Heart left ventricle (tissue), 16 donors: ENCODE measurements around the gene ELAVL3. TPM values are rescaled to one million over a fixed set of nuclear protein-coding genes. Genes with fewer than 3 reads are reported as not detected.
A peak's percentile ranks its signal among the peaks of the same experiment; 100 is the strongest.

Experiments
- ATAC-seq, 4 donors: fragments of 200-7000 bp; cut with Tn5 transposase; one replicate each; pipeline ENCODE4 v1.9.1; 2020 to 2022; ENCODE audit warnings: moderate library complexity in 4 of 4, mild to moderate bottlenecking in 3 of 4, moderate number of reproducible peaks in 1 of 4
- DNase-seq, 5 donors: peaks; one replicate each; pipeline ENCODE4 v3.0.0-alpha.2; 2020
- H3K27ac ChIP-seq, 12 donors: fragments of 200-600 bp; sonication (generic) in 4 of 12; one replicate each; pipeline versions ENCODE4 v1.5.0 to v1.8.0; 2016 to 2022; ENCODE audit warnings: mild to moderate bottlenecking in 2 of 12
- H3K27me3 ChIP-seq, 9 donors: fragments of 200-600 bp; sonication (generic) in 2 of 9; one replicate each; pipeline versions ENCODE4 v1.5.1 to v1.8.0; 2016 to 2022; ENCODE audit warnings: mild to moderate bottlenecking in 3 of 9
- H3K36me3 ChIP-seq, 9 donors: fragments of 200-600 bp; sonication (generic) in 2 of 9; one replicate each; pipeline versions ENCODE4 v1.5.0 to v1.8.0; 2018 to 2022; ENCODE audit warnings: mild to moderate bottlenecking in 2 of 9
- H3K4me1 ChIP-seq, 12 donors: fragments of 200-600 bp; sonication (generic) in 4 of 12; one replicate each; pipeline versions ENCODE4 v1.5.0 to v1.8.0; 2016 to 2022; ENCODE audit warnings: mild to moderate bottlenecking in 3 of 12
- H3K4me3 ChIP-seq, 12 donors: fragments of 200-600 bp; sonication (generic) in 4 of 12; one replicate each; pipeline versions ENCODE4 v1.5.0 to v1.8.0; 2017 to 2022; ENCODE audit warnings: mild to moderate bottlenecking in 9 of 12, moderate library complexity in 4 of 12
- H3K9me3 ChIP-seq, 12 donors: fragments of 200-600 bp; sonication (generic) in 4 of 12; one replicate each; pipeline versions ENCODE4 v1.5.0 to v1.8.0; 2016 to 2022; ENCODE audit warnings: mild to moderate bottlenecking in 1 of 12
- POLR2A ChIP-seq, 2 donors: fragments of 450-650 bp; IDR thresholded peaks; one replicate each; pipeline ENCODE4 v1.6.1; 2017; ENCODE audit warnings: antibody characterized with exemption in 2 of 2, mild to moderate bottlenecking in 2 of 2, moderate library complexity in 2 of 2
- WGBS, 4 donors: extraction: QIAGEN DNeasy Blood & Tissue Kit in 2 of 4; methylation state at CpG; one replicate each; pipeline versions ENCODE4 v1.1.5 to v1.1.7; 2013 to 2018; 5-methylcytosine and 5-hydroxymethylcytosine counted together
- intact Hi-C, 10 donors: fragments of 100-400 bp; cut with DNase I; formaldehyde crosslinking; loops; one replicate each; pipeline versions ENCODE4 v1.11.1 to v1.14.2; 2022
- long read RNA-seq, 3 donors: library from polyadenylated mRNA; unstranded; transcript quantifications; one replicate each; pipeline ENCODE4 v2.0.0, GENCODE V29; 2020 to 2021
- polyA plus RNA-seq, 2 donors: library from polyadenylated mRNA; stranded (reverse); fragments of 200-250 nt; gene quantifications; one replicate each; pipeline ENCODE4 v1.2.3, GENCODE V29; 2013
- total RNA-seq, 9 donors: library from RNA; depleted of rRNA in 2 of 9; stranded (reverse); fragments of >200 nt in 2 of 9; fragmentation: NEBNext Ultra II Directional in 3 of 9; extraction: Animal tissue kit (Norgen Biotek cat#: 25700) in 3 of 9; gene quantifications; one replicate each; pipeline versions ENCODE4 v1.1.0 to v1.2.4, GENCODE V29; 2016 to 2023
- TF ChIP-seq, protein P1 (sequence below), 12 donors: fragments of 200-600 bp; sonication (generic) in 4 of 12; IDR thresholded peaks; one replicate each; pipeline versions ENCODE4 v1.5.0 to v1.8.0; 2018 to 2022; ENCODE audit warnings: antibody characterized with exemption in 12 of 12, mild to moderate bottlenecking in 5 of 12
- donor health status: ischemic (EF 13 %, LVEDD 7.1; RV severe dilation, severe dysfunction).
- donor health status: healthy with polysubstance abuse.
- donor health status: DM: no; HTN: yes; CAD: no.
- donor health status: DM: no; HTN: no; CAD: no.
- donor health status: ischemic (EF 25% LVEDD 6.9; RV normal size, moderate dysfunction).
- donor health status: ischemic (EF 25% LVEDD 5.7; RV mildly dilated, moderate dysfunction).
- donor health status: healthy.
- donor health status: DM: yes; HTN: yes; CAD: no.
- donor health status: ischemic (EF 35%, LVEDD 5.7; RV mildly dilated, moderate dysfunction).
- donor health status: nonischemic (EF 11% LVEDD 7.7; RV severe dilation, severe dysfunction).
- donor health status: DM: yes; HTN: yes; CAD: no.
- donor health status: PGD.
- donor health status: ischemic (EF 29% LVEDD 5.4; RV normal size, mild dysfunction).
- donor health status: nonischemic (EF 23%, LVEDD 6.1; RV moderate dilation, normal function).

The ELAVL3 gene
- under 1 TPM in 8 of 9 donors, not detected in 1; 0.08 to 0.75 (median 0.27) TPM for total RNA-seq
- polyA plus RNA-seq, result under 1 TPM; 0.03 to 0.11 TPM
- long read RNA-seq, donor 1, partial matches to known transcripts, result 0 of 1 reads
- long read RNA-seq, donor 1, other reads (novel, unspliced or antisense), result 0 of 1 reads
- long read RNA-seq, donor 2, result 0 reads
- long read RNA-seq, donor 3, result 0 reads

DNA sequence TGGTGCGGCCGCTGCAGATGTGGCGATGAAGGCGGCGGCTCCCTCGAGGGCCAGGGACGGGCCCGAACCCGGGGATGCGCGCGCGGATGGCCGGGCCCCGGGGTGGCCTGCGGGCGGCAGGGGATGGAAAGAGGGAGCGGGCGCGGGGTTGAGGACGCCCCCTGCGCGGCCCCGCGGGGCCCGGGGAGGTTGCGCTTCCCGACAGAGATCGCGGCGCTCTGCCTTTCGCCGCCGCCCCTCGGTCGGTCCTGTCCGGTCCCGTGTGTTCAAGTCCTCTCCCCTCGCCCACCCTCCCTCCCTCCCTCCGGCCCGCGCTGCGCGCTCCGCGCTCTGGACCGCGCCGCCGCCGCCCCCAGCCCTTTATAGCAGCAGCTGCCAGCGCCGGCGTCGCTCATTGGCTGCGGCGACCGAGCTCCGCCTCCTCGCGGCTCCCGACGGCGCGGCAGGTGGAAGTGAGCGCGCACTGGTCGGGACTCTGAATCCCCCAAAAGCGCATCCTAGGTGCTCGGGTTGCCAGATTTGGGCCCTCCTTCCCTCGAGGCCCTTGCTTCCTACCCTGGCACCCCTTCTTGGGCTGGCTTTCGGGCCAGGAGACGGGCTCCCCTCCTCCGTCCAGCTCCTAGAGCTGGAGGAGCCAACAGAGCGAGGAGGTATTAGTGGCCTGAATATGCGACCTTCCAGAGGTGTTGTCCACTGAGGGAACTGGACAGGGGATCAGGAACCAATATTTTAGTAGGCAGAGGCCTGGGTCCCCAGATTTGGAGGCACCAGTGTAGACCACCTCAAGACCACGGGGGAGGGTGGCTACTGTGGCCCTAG is at the start of gene ELAVL3:
TSS of gene ELAVL3 (minus strand) at position 332 of the 819 bp plus-strand sequence. CDS start 438 bp downstream, outside the sequence.
- Histone ChIP-seq H3K27ac (no peak within 1 kb of the TSS), H3K36me3 (peaks cover 0 to 12% (median 0%) of the 10 kb centered on the region in 9 donors), H3K4me3 (peak within 1 kb of the TSS in 11 of 12 donors; percentile 2 to 44 (median 34)), H3K9me3 (no peaks in the 10 kb centered on the region), H3K27me3 (peaks cover 19 to 59% (median 39%) of the 10 kb centered on the region in 9 donors), H3K4me1 (peaks cover 0 to 43% (median 22%) of the 10 kb centered on the region in 12 donors)
- intact Hi-C loops, result loop anchor here in 8 of 10 donors (5.0 to 10.0 kb wide), 5 partner anchors 46 to 189 kb away; partner anchors contain the start of genes TSPAN16 (in 3 of the 8), EPOR (in 2 of the 8), ODAD3 (in 1 of the 8) and PRKCSH (in 1 of the 8)
- TF ChIP-seq POLR2A (IDR thresholded peaks at IDR 0.05), result no peak
- TF ChIP-seq, protein P1, sequence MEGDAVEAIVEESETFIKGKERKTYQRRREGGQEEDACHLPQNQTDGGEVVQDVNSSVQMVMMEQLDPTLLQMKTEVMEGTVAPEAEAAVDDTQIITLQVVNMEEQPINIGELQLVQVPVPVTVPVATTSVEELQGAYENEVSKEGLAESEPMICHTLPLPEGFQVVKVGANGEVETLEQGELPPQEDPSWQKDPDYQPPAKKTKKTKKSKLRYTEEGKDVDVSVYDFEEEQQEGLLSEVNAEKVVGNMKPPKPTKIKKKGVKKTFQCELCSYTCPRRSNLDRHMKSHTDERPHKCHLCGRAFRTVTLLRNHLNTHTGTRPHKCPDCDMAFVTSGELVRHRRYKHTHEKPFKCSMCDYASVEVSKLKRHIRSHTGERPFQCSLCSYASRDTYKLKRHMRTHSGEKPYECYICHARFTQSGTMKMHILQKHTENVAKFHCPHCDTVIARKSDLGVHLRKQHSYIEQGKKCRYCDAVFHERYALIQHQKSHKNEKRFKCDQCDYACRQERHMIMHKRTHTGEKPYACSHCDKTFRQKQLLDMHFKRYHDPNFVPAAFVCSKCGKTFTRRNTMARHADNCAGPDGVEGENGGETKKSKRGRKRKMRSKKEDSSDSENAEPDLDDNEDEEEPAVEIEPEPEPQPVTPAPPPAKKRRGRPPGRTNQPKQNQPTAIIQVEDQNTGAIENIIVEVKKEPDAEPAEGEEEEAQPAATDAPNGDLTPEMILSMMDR (IDR thresholded peaks at IDR 0.05), result no peak
- WGBS, 4 donors, result 5 to 23% (median 10%) methylated on average over 18 to 77 of the region's 77 CpGs
- DNase-seq (no peak), ATAC-seq (no peak)

DNA sequence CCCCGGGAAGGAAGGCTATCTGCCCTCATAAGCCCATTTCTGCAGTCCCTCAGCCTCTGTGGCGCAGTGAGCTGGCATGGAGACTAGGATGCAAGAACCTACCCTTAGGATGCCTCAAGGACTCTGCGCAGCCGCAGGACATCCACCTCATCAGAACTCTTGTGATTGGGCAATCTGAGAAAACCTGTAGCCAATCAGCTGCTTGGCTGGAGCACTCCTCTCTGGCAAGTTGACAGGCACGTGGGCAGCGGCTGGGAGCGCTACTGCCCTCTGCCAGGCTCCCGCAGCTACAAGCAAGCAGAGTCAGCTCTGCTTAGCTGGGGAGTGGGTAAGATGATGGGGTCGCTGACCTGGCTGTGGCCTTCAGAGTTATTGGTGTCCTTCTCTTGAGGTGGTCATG is 49.6 kb upstream of the ELAVL3 start:
- TF ChIP-seq, protein P1 (IDR thresholded peaks at IDR 0.05), result peak in 6 of 12 donors; percentile 16 to 49 (median 34)
- TF ChIP-seq POLR2A (IDR thresholded peaks at IDR 0.05), result no peak
- Histone ChIP-seq H3K9me3 (no peaks in the 10 kb centered on the region), H3K27me3 (no peaks in the 10 kb centered on the region), H3K4me3 (no peak overlapping the region), H3K4me1 (peaks cover 0 to 36% (median 21%) of the 10 kb centered on the region in 12 donors), H3K36me3 (peaks cover 0 to 5% (median 0%) of the 10 kb centered on the region in 9 donors), H3K27ac (peak overlapping the region in 4 of 12 donors; percentile 9 to 93 (median 72))
- ATAC-seq, result peak; percentile 38 to 65 (median 58)
- peak; percentile 77 to 90 (median 81) for DNase-seq
- intact Hi-C loops, result loop anchor here in 1 of 10 donors (10.0 kb wide), 1 partner anchor 54 kb away; no protein-coding TSS in a partner anchor
- WGBS, 4 donors, result 22 to 28% (median 25%) methylated on average over 9 of the region's 9 CpGs

- H3K9me3 ChIP-seq, result no peaks in the 10 kb centered on the region
- WGBS, 4 donors, result 0 to 1% (median 0%) methylated on average over 15 to 47 of the region's 47 CpGs
- intact Hi-C loops, result no loop called here
Observed at GRCh38 chr19:11528551-11529341, 47.9 kb upstream of the ELAVL3 start, which contains the start of gene ECSIT. ECSIT (minus strand) TSS chr19:11529134; CDS start chr19:11519170, 9,964 bp downstream.

More at GRCh38 chr19:11528551-11529341, 47.9 kb upstream of the ELAVL3 start, which contains the start of gene ECSIT:
- ATAC-seq (peak; percentile 98 to 99 (median 98)), DNase-seq (peak; percentile 97 to 99 (median 97))
- peaks cover 0 to 31% (median 19%) of the 10 kb centered on the region in 12 donors for H3K4me1 ChIP-seq
- H3K27ac ChIP-seq, result peak within 1 kb of the TSS; percentile 72 to 94 (median 90)
- no peaks in the 10 kb centered on the region for H3K27me3 ChIP-seq
- peak within 1 kb of the TSS; percentile 56 to 98 (median 84) for H3K4me3 ChIP-seq
- TF ChIP-seq POLR2A (IDR thresholded peaks at IDR 0.05), result peak in 1 of 2 donors; percentile 64
- TF ChIP-seq, protein P1 (IDR thresholded peaks at IDR 0.05), result no peak
- peaks cover 0 to 21% (median 11%) of the 10 kb centered on the region in 9 donors for H3K36me3 ChIP-seq
